SU-DHL-6 (cell line): ENCODE measurements around the gene RAPGEF4.

Source experiments
- H2AFZ ChIP-seq: fragments of 200-600 bp; sonication (generic); 2 replicates; pipeline ENCODE4 v1.6.1; 2014; ENCODE audit warnings: low read depth, mild to moderate bottlenecking, moderate library complexity, mixed read lengths, antibody characterized with exemption, low read length; ENCODE audit not compliant: severe bottlenecking
- H3F3A ChIP-seq: fragments of 200-600 bp; shearing (Covaris generic); 2 replicates; pipeline ENCODE4 v1.6.0; 2016; ENCODE audit warnings: antibody characterized with exemption, mild to moderate bottlenecking; ENCODE audit not compliant: insufficient read depth
- H3K27ac ChIP-seq: fragments of 200-600 bp; sonication (generic); 2 replicates; pipeline ENCODE4 v1.5.1; 2016; ENCODE audit warnings: low read depth, mild to moderate bottlenecking, low read length, moderate library complexity, mixed read lengths
- H3K27me3 ChIP-seq: fragments of 200-600 bp; sonication (generic), shearing (Covaris generic); 2 replicates; pipeline ENCODE4 v1.6.0; 2014; ENCODE audit warnings: mild to moderate bottlenecking, low read length
- H3K36me3 ChIP-seq: fragments of 200-600 bp; sonication (generic); 2 replicates; pipeline ENCODE4 v1.6.1; 2014; ENCODE audit warnings: mild to moderate bottlenecking, low read length, mixed read lengths
- H3K4me2 ChIP-seq: fragments of 300-600, 200-600 bp; shearing (Covaris generic), sonication (generic); 2 replicates; pipeline ENCODE4 v1.6.0; 2014; ENCODE audit warnings: low read length, low read depth, mild to moderate bottlenecking; ENCODE audit not compliant: poor library complexity, severe bottlenecking
- H3K4me3 ChIP-seq: fragments of 200-600 bp; sonication (generic); 2 replicates; pipeline ENCODE4 v1.5.1; 2014; ENCODE audit warnings: antibody characterized with exemption, low read length, mild to moderate bottlenecking, mixed read lengths; ENCODE audit not compliant: insufficient read depth, poor library complexity, severe bottlenecking
- H3K79me2 ChIP-seq: fragments of 200-600 bp; sonication (generic); 2 replicates; pipeline ENCODE4 v1.6.1; 2014; ENCODE audit warnings: mild to moderate bottlenecking, low read length, moderate library complexity; ENCODE audit not compliant: insufficient read depth
- H3K9ac ChIP-seq: fragments of 200-600 bp; sonication (generic); 2 replicates; pipeline ENCODE4 v1.7.0; 2014; ENCODE audit warnings: mild to moderate bottlenecking, low read length
- H3K9me2 ChIP-seq: fragments of 200-600 bp; sonication (generic); replicated peaks from 2 replicates; pipeline ENCODE4 v1.6.1; 2014; ENCODE audit warnings: low read length; ENCODE audit not compliant: insufficient read depth
- H3K9me3 ChIP-seq: fragments of 200-600 bp; sonication (generic); 2 replicates; pipeline ENCODE4 v1.6.1; 2014; ENCODE audit warnings: low read length, mixed read lengths; ENCODE audit not compliant: insufficient read depth
- H4K20me1 ChIP-seq: fragments of 200-600 bp; sonication (generic); 2 replicates; pipeline ENCODE4 v1.6.1; 2014; ENCODE audit warnings: low read depth, mild to moderate bottlenecking, antibody characterized with exemption, low read length, moderate library complexity, mixed read lengths
- EZH2phosphoT487 ChIP-seq: fragments of 200-600 bp; sonication (generic), shearing (Covaris generic); conservative IDR thresholded peaks from 2 replicates; pipeline ENCODE4 v1.6.1; 2018; ENCODE audit warnings: mild to moderate bottlenecking, antibody characterized with exemption, low read length, moderate library complexity, mixed read lengths
- TF ChIP-seq, protein P1 (sequence below): fragments of 200-600 bp; sonication (generic); IDR thresholded peaks from one replicate; pipeline ENCODE4 v1.5.1; 2017; ENCODE audit warnings: antibody characterized with exemption, mild to moderate bottlenecking, low read length, moderate library complexity; ENCODE audit not compliant: insufficient read depth, poor library complexity, severe bottlenecking

Gene RAPGEF4

GRCh38 chr2:172929644-172930043 is 194.0 kb downstream of the RAPGEF4 start:
- H3F3A ChIP-seq = no peaks in the 10 kb centered on the region
- H3K9me2 ChIP-seq = no peaks in the 10 kb centered on the region

DNA sequence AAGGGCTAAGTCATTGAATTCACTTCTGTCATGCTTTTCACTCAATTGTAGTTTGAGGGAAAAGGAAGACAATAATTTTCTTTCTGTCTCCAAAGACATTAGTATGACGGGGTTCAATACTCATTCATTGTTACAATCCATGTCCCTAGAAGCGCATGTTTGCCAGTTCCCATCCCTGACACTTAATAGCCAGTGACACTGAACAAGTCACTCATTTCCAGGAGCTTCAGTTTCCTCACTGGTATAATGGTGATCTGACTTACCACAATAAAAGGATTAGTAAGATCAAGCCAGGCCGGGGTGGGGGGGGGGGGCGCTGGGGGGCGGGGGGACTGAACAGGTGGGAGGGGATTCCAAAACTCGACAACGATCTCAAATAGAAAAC is 195.2 kb downstream of the RAPGEF4 start:
- H3K27me3 ChIP-seq = no peaks in the 10 kb centered on the region
- no peak overlapping the region for H3K9ac ChIP-seq
- no peak overlapping the region for H3K27ac ChIP-seq
- H3K4me3 ChIP-seq = no peak overlapping the region
- H4K20me1 ChIP-seq = no peaks in the 10 kb centered on the region
- TF ChIP-seq EZH2phosphoT487 = no peak
- TF ChIP-seq, protein P1, sequence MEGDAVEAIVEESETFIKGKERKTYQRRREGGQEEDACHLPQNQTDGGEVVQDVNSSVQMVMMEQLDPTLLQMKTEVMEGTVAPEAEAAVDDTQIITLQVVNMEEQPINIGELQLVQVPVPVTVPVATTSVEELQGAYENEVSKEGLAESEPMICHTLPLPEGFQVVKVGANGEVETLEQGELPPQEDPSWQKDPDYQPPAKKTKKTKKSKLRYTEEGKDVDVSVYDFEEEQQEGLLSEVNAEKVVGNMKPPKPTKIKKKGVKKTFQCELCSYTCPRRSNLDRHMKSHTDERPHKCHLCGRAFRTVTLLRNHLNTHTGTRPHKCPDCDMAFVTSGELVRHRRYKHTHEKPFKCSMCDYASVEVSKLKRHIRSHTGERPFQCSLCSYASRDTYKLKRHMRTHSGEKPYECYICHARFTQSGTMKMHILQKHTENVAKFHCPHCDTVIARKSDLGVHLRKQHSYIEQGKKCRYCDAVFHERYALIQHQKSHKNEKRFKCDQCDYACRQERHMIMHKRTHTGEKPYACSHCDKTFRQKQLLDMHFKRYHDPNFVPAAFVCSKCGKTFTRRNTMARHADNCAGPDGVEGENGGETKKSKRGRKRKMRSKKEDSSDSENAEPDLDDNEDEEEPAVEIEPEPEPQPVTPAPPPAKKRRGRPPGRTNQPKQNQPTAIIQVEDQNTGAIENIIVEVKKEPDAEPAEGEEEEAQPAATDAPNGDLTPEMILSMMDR = no peak
- H3K79me2 ChIP-seq = no peaks in the 10 kb centered on the region
- H3K9me2 ChIP-seq = no peaks in the 10 kb centered on the region
- H3K9me3 ChIP-seq = no peaks in the 10 kb centered on the region
- no peak overlapping the region for H3K4me2 ChIP-seq
- H3F3A ChIP-seq = no peaks in the 10 kb centered on the region
- no peak overlapping the region for H2AFZ ChIP-seq
- no peaks in the 10 kb centered on the region for H3K36me3 ChIP-seq

More at GRCh38 chr2:172929644-172930043, 194.0 kb downstream of the RAPGEF4 start:
- Histone ChIP-seq H3K9me3 (no peaks in the 10 kb centered on the region), H3K36me3 (no peaks in the 10 kb centered on the region), H3K27ac (no peak overlapping the region), H3K9ac (no peak overlapping the region), H4K20me1 (no peaks in the 10 kb centered on the region), H3K79me2 (no peaks in the 10 kb centered on the region), H3K27me3 (no peaks in the 10 kb centered on the region), H3K4me2 (no peak overlapping the region), H3K4me3 (no peak overlapping the region), H2AFZ (no peak overlapping the region)
- TF ChIP-seq, protein P1 = no peak
- TF ChIP-seq EZH2phosphoT487 = no peak

DNA sequence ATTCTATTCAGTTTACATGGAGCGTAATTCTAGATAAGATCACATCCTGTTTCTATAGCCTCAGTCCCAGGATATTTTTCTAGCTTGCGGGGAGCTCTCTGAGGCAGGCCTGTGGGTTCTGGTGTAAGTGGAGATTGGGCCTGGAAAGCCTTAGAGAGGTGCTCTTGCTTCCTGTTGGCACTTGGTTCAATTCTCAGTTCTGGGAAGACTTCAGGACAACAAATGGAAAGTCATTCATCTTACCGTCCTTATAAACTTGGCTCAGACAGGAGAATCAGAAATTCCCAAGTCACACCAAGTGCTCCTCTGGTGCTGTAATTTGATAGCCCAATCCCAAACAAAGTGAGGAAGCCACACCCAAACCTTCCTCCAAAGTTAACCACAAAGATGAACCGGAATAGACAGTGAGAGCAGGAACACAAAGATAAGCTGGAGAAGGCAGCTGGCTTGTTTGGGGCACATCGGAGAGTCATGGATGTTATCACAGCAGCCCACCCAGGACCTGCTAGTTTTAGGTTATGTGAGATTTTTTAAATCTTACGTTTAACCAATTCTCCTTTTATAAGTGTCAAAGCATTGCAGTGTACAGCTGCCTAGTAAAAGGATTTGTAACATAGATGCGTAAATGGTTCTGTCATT is 195.7 kb downstream of the RAPGEF4 start:
- Histone ChIP-seq H3K9me3 (no peaks in the 10 kb centered on the region), H3K27me3 (no peaks in the 10 kb centered on the region), H3K4me2 (no peak overlapping the region), H3K9ac (no peak overlapping the region), H3F3A (no peaks in the 10 kb centered on the region), H4K20me1 (no peaks in the 10 kb centered on the region), H2AFZ (no peak overlapping the region), H3K79me2 (no peaks in the 10 kb centered on the region), H3K9me2 (no peaks in the 10 kb centered on the region), H3K27ac (no peak overlapping the region), H3K4me3 (no peak overlapping the region), H3K36me3 (no peaks in the 10 kb centered on the region)
- TF ChIP-seq, protein P1 = no peak
- TF ChIP-seq EZH2phosphoT487 = no peak
